B cell (primary cell): ENCODE results near the gene MED15. TPM values are rescaled to one million over a fixed set of nuclear protein-coding genes. Genes with fewer than 3 reads are reported as not detected.

Source experiments
- ATAC-seq: fragments of 200-7000 bp; cut with Tn5 transposase; one replicate; pipeline ENCODE4 v1.10.0; 2021; ENCODE audit warnings: low read depth, mild to moderate bottlenecking, moderate number of reproducible peaks, moderate library complexity
- CTCF ChIA-PET: fragments of 350-600 bp; sonication (Branson Sonifier 250); formaldehyde crosslinking; loops from one replicate; lab custom pipeline; 2021; ENCODE audit warnings: antibody characterized with exemption, inconsistent platforms; lab: Charles Lee
- POLR2A ChIA-PET: fragments of 350-600 bp; sonication (Branson Sonifier 250); formaldehyde crosslinking; loops from one replicate; lab custom pipeline; 2021; ENCODE audit warnings: antibody characterized with exemption; lab: Charles Lee
- DNase-seq: peaks from one replicate; pipeline ENCODE4 v3.0.0; 2013
- H2AFZ ChIP-seq: 2 replicates; pipeline ENCODE4 v1.6.1; 2012; ENCODE audit warnings: mild to moderate bottlenecking, low read depth, low read length; ENCODE audit not compliant: insufficient read depth, poor library complexity, severe bottlenecking
- H3K27ac ChIP-seq, 2 donors: 1 replicate in 1 of 2; 2 replicates in 1 of 2; pipeline ENCODE4 v1.5.1; 2012 to 2013; ENCODE audit warnings: low read length in 2 of 2, mild to moderate bottlenecking in 2 of 2, moderate library complexity in 1 of 2
- H3K27me3 ChIP-seq, 4 experiments: fragments of 200-600 bp in 1 of 4; sonication (generic) in 1 of 4; replicated peaks in 1 of 4; 1 replicate in 2 of 4; 2 replicates in 2 of 4; pipeline versions ENCODE4 v1.6.1 to v1.7.0; 2013 to 2016; ENCODE audit warnings: low read length in 3 of 4, mild to moderate bottlenecking in 2 of 4, mixed read lengths in 1 of 4, moderate library complexity in 1 of 4; ENCODE audit not compliant: insufficient read depth in 4 of 4, control insufficient read depth in 3 of 4; ENCODE audit errors: control extremely low read depth in 1 of 4
- H3K36me3 ChIP-seq, 2 experiments: replicated peaks in 1 of 2; 1 replicate in 1 of 2; 2 replicates in 1 of 2; pipeline versions ENCODE4 v1.6.1 to v1.7.1; 2013; ENCODE audit warnings: low read length in 1 of 2; ENCODE audit not compliant: insufficient read depth in 2 of 2, control insufficient read depth in 1 of 2; ENCODE audit errors: control extremely low read depth in 1 of 2, extremely low read depth in 1 of 2
- H3K4me1 ChIP-seq, 2 donors: fragments of 200-600 bp in 1 of 2; sonication (generic) in 1 of 2; 1 replicate in 1 of 2; 2 replicates in 1 of 2; pipeline versions ENCODE4 v1.5.1 to v1.6.1; 2013 to 2017; ENCODE audit warnings: low read length in 2 of 2; ENCODE audit not compliant: control insufficient read depth in 2 of 2, insufficient read depth in 2 of 2
- H3K4me2 ChIP-seq: replicated peaks from 2 replicates; pipeline ENCODE3; 2012; ENCODE audit warnings: mild to moderate bottlenecking, low read depth, low read length; ENCODE audit not compliant: poor library complexity, severe bottlenecking
- H3K4me3 ChIP-seq, 5 experiments: fragments of 200-600 bp in 1 of 5; sonication (generic) in 1 of 5; 1 replicate in 3 of 5; 2 replicates in 2 of 5; pipeline versions ENCODE4 v1.5.1 to v1.7.0; 2011 to 2016; ENCODE audit warnings: low read length in 4 of 5, mild to moderate bottlenecking in 4 of 5, low read depth in 2 of 5, control low read depth in 1 of 5, moderate library complexity in 1 of 5; ENCODE audit not compliant: insufficient read depth in 1 of 5; ENCODE audit errors: control extremely low read depth in 1 of 5, extremely low read depth in 1 of 5
- H3K79me2 ChIP-seq: fragments of 200-600 bp; sonication (generic); one replicate; pipeline ENCODE4 v1.6.0; 2016; ENCODE audit warnings: low read length; ENCODE audit not compliant: control insufficient read depth, insufficient read depth
- H3K9ac ChIP-seq: fragments of 200-600 bp; sonication (generic); 2 replicates; pipeline ENCODE4 v1.6.1; 2017; ENCODE audit warnings: mild to moderate bottlenecking, low read length, moderate library complexity
- H3K9me3 ChIP-seq, 3 donors: one replicate each; pipeline versions ENCODE4 v1.6.1 to v1.7.1; 2013; ENCODE audit warnings: low read length in 2 of 3; ENCODE audit not compliant: control insufficient read depth in 2 of 3, insufficient read depth in 1 of 3; ENCODE audit errors: control extremely low read depth in 1 of 3
- H4K20me1 ChIP-seq: 2 replicates; pipeline ENCODE4 v1.6.0; 2012; ENCODE audit warnings: mild to moderate bottlenecking, low read length; ENCODE audit not compliant: insufficient read depth, control insufficient read depth, poor library complexity, severe bottlenecking
- H3K27ac Mint-ChIP-seq: one replicate; pipeline ENCODE4 v1.8.0; 2021; ENCODE audit warnings: mixed read lengths
- H3K27me3 Mint-ChIP-seq: one replicate; pipeline ENCODE4 v1.8.0; 2021; ENCODE audit warnings: mixed read lengths
- H3K4me1 Mint-ChIP-seq: one replicate; pipeline ENCODE4 v1.8.0; 2021; ENCODE audit warnings: mixed read lengths
- H3K4me3 Mint-ChIP-seq: one replicate; pipeline ENCODE4 v1.8.0; 2021; ENCODE audit warnings: mixed read lengths
- H3K9me3 Mint-ChIP-seq: one replicate; pipeline ENCODE4 v1.8.0; 2022; ENCODE audit warnings: mixed read lengths; ENCODE audit not compliant: insufficient read depth
- CTCF ChIP-seq: fragments of 200-600 bp; IDR thresholded peaks from one replicate; pipeline ENCODE4 v1.8.0; 2022; ENCODE audit warnings: antibody characterized with exemption, mild to moderate bottlenecking
- EZH2 ChIP-seq: IDR thresholded peaks from 2 replicates; pipeline ENCODE4 v1.6.1; 2012; ENCODE audit warnings: borderline replicate concordance, low read depth, mild to moderate bottlenecking, moderate library complexity, low read length; ENCODE audit not compliant: insufficient read depth, poor library complexity, severe bottlenecking
- WGBS: methylation state at CpG from one replicate; pipeline ENCODE4 v1.1.5; 2013; ENCODE audit warnings: missing lambda C conversion rate; ENCODE audit not compliant: insufficient coverage; 5-methylcytosine and 5-hydroxymethylcytosine counted together
- intact Hi-C: fragments of 100-400 bp; cut with micrococcal nuclease; formaldehyde crosslinking; loops from one replicate; pipeline ENCODE4 v1.10.0; 2022
- polyA plus RNA-seq: library from polyadenylated mRNA; depleted of rRNA; stranded (reverse); fragments of >200 nt; gene quantifications from 2 replicates; pipeline ENCODE4 v1.2.3, GENCODE V29; 2012
- total RNA-seq, 2 donors: library from RNA; stranded (reverse); fragments of 120-200 nt in 1 of 2; gene quantifications; 1 replicate in 1 of 2; 2 replicates in 1 of 2; pipeline versions ENCODE4 v1.2.3 to v1.2.4, GENCODE V29; 2013 to 2022

Gene MED15
- total and polyA plus RNA-seq, 2 donors (not counting 1 experiment from before 2014, with no cell fraction given): 109 to 134 TPM

GRCh38 chr22:20635227-20635591, 127.8 kb downstream of the MED15 start:
- TF ChIP-seq CTCF: no peak
- no peak for TF ChIP-seq EZH2
- Mint-ChIP-seq H3K27ac (no peak overlapping the region), H3K27me3 (peaks cover 34% of the 10 kb centered on the region), H3K4me1 (no peaks in the 10 kb centered on the region), H3K9me3 (peaks cover 3% of the 10 kb centered on the region), H3K4me3 (no peak overlapping the region)
- ChIA-PET POLR2A (no interaction called here), CTCF (no interaction called here)
- intact Hi-C loops: no loop called here
- ATAC-seq (no peak), DNase-seq (no peak)
- Histone ChIP-seq H3K79me2 (no peaks in the 10 kb centered on the region), H3K27me3 (peaks cover 0 to 5% (median 0%) of the 10 kb centered on the region in 4 experiments), H3K4me3 (no peak overlapping the region), H3K36me3 (no peaks in the 10 kb centered on the region), H3K9ac (no peak overlapping the region), H3K4me2 (no peak overlapping the region), H2AFZ (no peak overlapping the region), H3K9me3 (peaks cover 0 to 3% (median 3%) of the 10 kb centered on the region in 3 donors), H3K4me1 (no peaks in the 10 kb centered on the region), H3K27ac (no peak overlapping the region), H4K20me1 (no peaks in the 10 kb centered on the region)
- 96% methylated on average over 4 of the region's 6 CpGs for WGBS

- Histone ChIP-seq H3K4me1 (no peaks in the 10 kb centered on the region), H4K20me1 (no peaks in the 10 kb centered on the region), H3K36me3 (no peaks in the 10 kb centered on the region), H2AFZ (no peak overlapping the region), H3K27ac (no peak overlapping the region), H3K4me3 (no peak overlapping the region), H3K79me2 (no peaks in the 10 kb centered on the region), H3K27me3 (peaks cover 0 to 5% (median 0%) of the 10 kb centered on the region in 4 experiments), H3K9me3 (peaks cover 0 to 3% (median 3%) of the 10 kb centered on the region in 3 donors), H3K4me2 (no peak overlapping the region), H3K9ac (no peak overlapping the region)
- ATAC-seq: no peak
- Mint-ChIP-seq H3K9me3 (peaks cover 3% of the 10 kb centered on the region), H3K4me3 (no peak overlapping the region), H3K27me3 (peaks cover 29% of the 10 kb centered on the region), H3K27ac (no peak overlapping the region), H3K4me1 (no peaks in the 10 kb centered on the region)
- ChIA-PET POLR2A (no interaction called here), CTCF (no interaction called here)
- intact Hi-C loops: no loop called here
- DNase-seq: no peak
- 86% methylated on average over 15 of the region's 16 CpGs for WGBS
- TF ChIP-seq EZH2: no peak
Measured at GRCh38 chr22:20636075-20636812, 128.8 kb downstream of the MED15 start.
